ENCODE measurements around the gene CGB2.

Gene CGB2

GRCh38 chr19:49009828-49010227, 21.9 kb upstream of the CGB2 start:
- TF ChIP-seq, protein P1, sequence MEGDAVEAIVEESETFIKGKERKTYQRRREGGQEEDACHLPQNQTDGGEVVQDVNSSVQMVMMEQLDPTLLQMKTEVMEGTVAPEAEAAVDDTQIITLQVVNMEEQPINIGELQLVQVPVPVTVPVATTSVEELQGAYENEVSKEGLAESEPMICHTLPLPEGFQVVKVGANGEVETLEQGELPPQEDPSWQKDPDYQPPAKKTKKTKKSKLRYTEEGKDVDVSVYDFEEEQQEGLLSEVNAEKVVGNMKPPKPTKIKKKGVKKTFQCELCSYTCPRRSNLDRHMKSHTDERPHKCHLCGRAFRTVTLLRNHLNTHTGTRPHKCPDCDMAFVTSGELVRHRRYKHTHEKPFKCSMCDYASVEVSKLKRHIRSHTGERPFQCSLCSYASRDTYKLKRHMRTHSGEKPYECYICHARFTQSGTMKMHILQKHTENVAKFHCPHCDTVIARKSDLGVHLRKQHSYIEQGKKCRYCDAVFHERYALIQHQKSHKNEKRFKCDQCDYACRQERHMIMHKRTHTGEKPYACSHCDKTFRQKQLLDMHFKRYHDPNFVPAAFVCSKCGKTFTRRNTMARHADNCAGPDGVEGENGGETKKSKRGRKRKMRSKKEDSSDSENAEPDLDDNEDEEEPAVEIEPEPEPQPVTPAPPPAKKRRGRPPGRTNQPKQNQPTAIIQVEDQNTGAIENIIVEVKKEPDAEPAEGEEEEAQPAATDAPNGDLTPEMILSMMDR (IDR thresholded peaks at IDR 0.05; ENCODE audit: insufficient read depth, low read depth, low read length, missing control alignments) = no peak
- DNase-seq (ENCODE audit: low read depth) = no peak
- H3K4me3 ChIP-seq (ENCODE audit: low read depth, low read length) = no peak overlapping the region

- no peak overlapping the region for H3K4me3 ChIP-seq (ENCODE audit: low read depth, low read length)
- TF ChIP-seq, protein P1 (IDR thresholded peaks at IDR 0.05; ENCODE audit: insufficient read depth, low read depth, low read length, missing control alignments) = no peak
- DNase-seq (ENCODE audit: low read depth) = no peak
Observed at GRCh38 chr19:49010453-49010852, 21.2 kb upstream of the CGB2 start.

GRCh38 chr19:49011194-49011593, 20.5 kb upstream of the CGB2 start:
- DNase-seq (ENCODE audit: low read depth) = no peak
- no peak overlapping the region for H3K4me3 ChIP-seq (ENCODE audit: low read depth, low read length)
- TF ChIP-seq, protein P1 (IDR thresholded peaks at IDR 0.05; ENCODE audit: insufficient read depth, low read depth, low read length, missing control alignments) = no peak

DNA sequence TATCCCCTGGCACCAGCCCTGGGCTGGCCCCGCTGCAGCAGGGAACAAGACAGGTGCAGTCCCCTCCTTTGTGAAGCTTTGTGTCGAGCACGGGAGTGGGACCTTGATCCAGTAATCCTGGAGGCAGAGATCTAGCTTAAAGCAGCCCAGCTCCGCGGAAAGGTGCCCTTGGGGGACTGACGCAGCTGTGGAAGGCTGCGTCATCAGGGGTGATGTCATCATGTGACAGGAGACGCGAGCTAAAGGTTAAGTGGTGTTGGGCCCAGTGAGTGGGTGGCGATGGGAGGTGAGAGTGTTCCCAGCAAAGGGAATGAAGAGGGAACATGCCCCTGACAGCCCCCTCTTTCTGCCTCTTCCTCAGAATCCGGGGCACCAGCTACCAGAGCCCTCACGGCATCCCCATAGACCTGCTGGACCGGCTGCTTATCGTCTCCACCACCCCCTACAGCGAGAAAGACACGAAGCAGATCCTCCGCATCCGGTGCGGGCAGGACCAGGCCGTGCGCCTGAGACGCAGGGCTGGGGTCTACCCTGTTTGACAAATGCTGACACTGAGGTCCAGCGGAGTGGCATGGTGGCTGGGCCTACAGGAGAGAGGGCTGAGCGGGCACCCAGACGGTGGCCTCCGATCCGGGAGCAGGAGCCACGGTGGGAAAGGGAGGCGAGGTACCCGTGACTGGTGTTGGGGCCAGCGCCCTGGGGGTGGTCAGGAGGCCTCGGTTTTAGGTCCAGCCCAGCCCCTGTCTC, 17.4 kb upstream of the CGB2 start:
- TF ChIP-seq, protein P1 (IDR thresholded peaks at IDR 0.05; ENCODE audit: insufficient read depth, low read depth, low read length, missing control alignments) = no peak
- H3K4me3 ChIP-seq (ENCODE audit: low read depth, low read length) = no peak overlapping the region
- no peak for DNase-seq (ENCODE audit: low read depth)

GRCh38 chr19:49014870-49015255, 16.8 kb upstream of the CGB2 start:
- TF ChIP-seq, protein P1 (IDR thresholded peaks at IDR 0.05; ENCODE audit: insufficient read depth, low read depth, low read length, missing control alignments) = no peak
- no peak overlapping the region for H3K4me3 ChIP-seq (ENCODE audit: low read depth, low read length)
- no peak for DNase-seq (ENCODE audit: low read depth)

DNA sequence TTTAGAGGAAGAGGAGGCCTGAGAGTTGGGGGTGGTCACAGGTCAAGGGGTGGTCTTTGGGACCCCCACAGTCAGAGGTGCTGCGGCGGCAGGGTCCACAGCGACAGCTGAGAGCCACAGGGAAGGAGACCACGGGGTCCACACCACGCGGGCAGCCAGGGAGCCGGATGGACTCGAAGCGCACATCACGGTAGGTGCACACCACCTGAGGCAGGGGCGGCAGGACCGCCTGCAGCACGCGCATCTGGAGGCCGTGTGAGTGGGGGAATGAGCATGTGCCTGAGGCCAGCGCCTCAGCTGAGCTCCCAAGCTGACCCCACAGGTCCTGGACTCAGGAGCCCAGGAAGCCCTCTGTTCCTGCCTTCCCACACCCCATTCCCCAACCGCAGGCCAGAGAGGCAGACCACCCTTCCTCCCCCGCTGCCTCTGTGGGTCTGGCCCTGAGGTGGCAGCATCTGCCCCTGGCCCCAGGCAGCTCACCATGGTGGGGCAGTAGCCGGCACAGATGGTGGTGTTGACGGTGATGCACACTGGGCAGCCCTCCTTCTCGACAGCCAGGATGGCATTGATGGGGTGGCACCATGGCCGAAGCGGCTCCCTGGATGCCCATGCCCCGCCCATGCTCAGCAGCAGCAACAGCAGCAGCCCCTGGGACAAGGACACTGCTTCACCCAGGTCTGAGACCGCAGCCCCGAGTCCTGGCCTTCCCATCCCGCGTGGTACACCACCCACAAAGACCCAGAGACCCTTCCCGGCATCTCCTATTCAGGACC, 15.4 kb upstream of the CGB2 start:
- DNase-seq (ENCODE audit: low read depth) = no peak
- TF ChIP-seq, protein P1 (IDR thresholded peaks at IDR 0.05; ENCODE audit: insufficient read depth, low read depth, low read length, missing control alignments) = no peak

More for the DNA sequence above, 15.4 kb upstream of the CGB2 start:
- no peak overlapping the region for H3K4me3 ChIP-seq (ENCODE audit: low read depth, low read length)
